ENCODE data around the gene MYH10.
"Not testable (repeated sequence)": the region's sequence is repeated elsewhere in the genome, so short reads cannot be mapped to it uniquely, and the experiment has no call there.

Gene MYH10

GRCh38 chr17:8542599-8543502 lies 87.7 kb downstream of the MYH10 start:
- no peak for DNase-seq

- DNase-seq = not testable (repeated sequence)
Observed at GRCh38 chr17:8539976-8540375, 90.5 kb downstream of the MYH10 start.

- DNase-seq = no peak
Observed at GRCh38 chr17:8537734-8538133, 92.8 kb downstream of the MYH10 start.

GRCh38 chr17:8534498-8535188 lies 95.9 kb downstream of the MYH10 start:
- DNase-seq = no peak

GRCh38 chr17:8532021-8532420 lies 98.5 kb downstream of the MYH10 start:
- DNase-seq = no peak

- no peak for DNase-seq
Observed at GRCh38 chr17:8522577-8522976, 107.9 kb downstream of the MYH10 start.

- DNase-seq = no peak
Observed at GRCh38 chr17:8520981-8521380, 109.5 kb downstream of the MYH10 start.

GRCh38 chr17:8518850-8519249 lies 111.7 kb downstream of the MYH10 start:
- DNase-seq = no peak

GRCh38 chr17:8518326-8518725 lies 112.2 kb downstream of the MYH10 start:
- DNase-seq = no peak

- no peak for DNase-seq
Observed at GRCh38 chr17:8514801-8515200, 115.7 kb downstream of the MYH10 start.

- no peak for DNase-seq
Observed at GRCh38 chr17:8506145-8506544, 124.4 kb downstream of the MYH10 start.

GRCh38 chr17:8504460-8505207 lies 125.9 kb downstream of the MYH10 start:
- no peak for DNase-seq

- DNase-seq = no peak
Observed at GRCh38 chr17:8503807-8504206, 126.7 kb downstream of the MYH10 start.

GRCh38 chr17:8503368-8503767 lies 127.2 kb downstream of the MYH10 start:
- DNase-seq = no peak

GRCh38 chr17:8502126-8502525 lies 128.4 kb downstream of the MYH10 start:
- DNase-seq = no peak

GRCh38 chr17:8500609-8501008 lies 129.9 kb downstream of the MYH10 start:
- no peak for DNase-seq

GRCh38 chr17:8499614-8500013 lies 130.9 kb downstream of the MYH10 start:
- DNase-seq = no peak

- DNase-seq = no peak
Observed at GRCh38 chr17:8499171-8499570, 131.4 kb downstream of the MYH10 start.

GRCh38 chr17:8496081-8496480 lies 134.4 kb downstream of the MYH10 start:
- DNase-seq = no peak

GRCh38 chr17:8494506-8495111 lies 135.9 kb downstream of the MYH10 start:
- no peak for DNase-seq

- no peak for DNase-seq
Observed at GRCh38 chr17:8494021-8494420, 136.5 kb downstream of the MYH10 start.

- DNase-seq = no peak
Observed at GRCh38 chr17:8492121-8492520, 138.4 kb downstream of the MYH10 start.

All from activated effector memory CD4-positive, alpha-beta T cell treated with anti-CD3 and anti-CD28 coated beads, Interleukin-2, amount 50 U/mL, for 16 hours (primary cell).